OCI-LY1 (cell line): ENCODE data around the gene ZNF136.

Source experiments
- EZH2 ChIP-seq: fragments of 200-600 bp; sonication (generic), shearing (Covaris generic); IDR thresholded peaks from 2 replicates; pipeline ENCODE4 v1.8.0; 2017; ENCODE audit warnings: borderline replicate concordance, mixed run types, mild to moderate bottlenecking, antibody characterized with exemption, low read length, moderate library complexity, mixed read lengths
- TF ChIP-seq, protein P1 (sequence below): fragments of 200-600 bp; sonication (generic), shearing (Covaris generic); IDR thresholded peaks from 2 replicates; pipeline ENCODE4 v1.5.1; 2017; ENCODE audit warnings: mild to moderate bottlenecking, antibody characterized with exemption, low read length, moderate library complexity, mixed read lengths

DNA sequence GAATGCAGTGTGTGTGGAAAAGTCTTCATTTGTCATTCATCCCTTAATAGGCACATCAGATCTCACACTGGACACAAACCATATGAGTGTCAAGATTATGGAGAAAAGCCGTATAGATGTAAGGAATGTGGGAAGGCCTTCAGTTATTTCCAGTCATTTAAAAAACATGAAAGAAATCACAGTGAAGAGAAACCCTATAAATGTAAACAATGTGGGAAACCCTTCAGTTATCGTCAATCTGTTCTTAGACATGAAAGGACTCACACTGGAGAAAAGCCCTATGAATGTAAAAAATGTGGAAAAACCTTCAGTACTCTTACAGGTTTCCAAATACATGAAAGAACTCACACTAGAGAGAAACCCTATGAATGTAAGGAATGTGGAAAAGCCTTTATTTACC lies 45.3 kb downstream of the ZNF136 start:
- TF ChIP-seq, protein P1, sequence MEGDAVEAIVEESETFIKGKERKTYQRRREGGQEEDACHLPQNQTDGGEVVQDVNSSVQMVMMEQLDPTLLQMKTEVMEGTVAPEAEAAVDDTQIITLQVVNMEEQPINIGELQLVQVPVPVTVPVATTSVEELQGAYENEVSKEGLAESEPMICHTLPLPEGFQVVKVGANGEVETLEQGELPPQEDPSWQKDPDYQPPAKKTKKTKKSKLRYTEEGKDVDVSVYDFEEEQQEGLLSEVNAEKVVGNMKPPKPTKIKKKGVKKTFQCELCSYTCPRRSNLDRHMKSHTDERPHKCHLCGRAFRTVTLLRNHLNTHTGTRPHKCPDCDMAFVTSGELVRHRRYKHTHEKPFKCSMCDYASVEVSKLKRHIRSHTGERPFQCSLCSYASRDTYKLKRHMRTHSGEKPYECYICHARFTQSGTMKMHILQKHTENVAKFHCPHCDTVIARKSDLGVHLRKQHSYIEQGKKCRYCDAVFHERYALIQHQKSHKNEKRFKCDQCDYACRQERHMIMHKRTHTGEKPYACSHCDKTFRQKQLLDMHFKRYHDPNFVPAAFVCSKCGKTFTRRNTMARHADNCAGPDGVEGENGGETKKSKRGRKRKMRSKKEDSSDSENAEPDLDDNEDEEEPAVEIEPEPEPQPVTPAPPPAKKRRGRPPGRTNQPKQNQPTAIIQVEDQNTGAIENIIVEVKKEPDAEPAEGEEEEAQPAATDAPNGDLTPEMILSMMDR = no peak
- TF ChIP-seq EZH2 = no peak
